CD14-positive monocyte (primary cell): ENCODE results near the gene RTCA. TPM values are rescaled to one million over a fixed set of nuclear protein-coding genes. Genes with fewer than 3 reads are reported as not detected.
"Not testable (repeated sequence)": the region's sequence is repeated elsewhere in the genome, so short reads cannot be mapped to it uniquely, and the experiment has no call there.

Experiments
- DNase-seq, 3 donors: peaks; one replicate each; pipeline ENCODE4 v3.0.0-alpha.2; 2011 to 2022
- H2AFZ ChIP-seq: 2 replicates; pipeline ENCODE4 v1.6.0; 2012; ENCODE audit warnings: mild to moderate bottlenecking, low read depth, low read length, inconsistent platforms; ENCODE audit not compliant: insufficient read depth, poor library complexity, severe bottlenecking
- H3K27ac ChIP-seq, 2 donors: 1 replicate in 1 of 2; 2 replicates in 1 of 2; pipeline ENCODE4 v1.5.1; 2012 to 2013; ENCODE audit warnings: low read length in 2 of 2, control low read depth in 1 of 2, inconsistent platforms in 1 of 2, low read depth in 1 of 2, mild to moderate bottlenecking in 1 of 2
- H3K27me3 ChIP-seq, 2 donors: one replicate each; pipeline versions ENCODE4 v1.6.0 to v1.6.1; 2011 to 2013; ENCODE audit warnings: low read length in 2 of 2; ENCODE audit not compliant: control insufficient read depth in 2 of 2, insufficient read depth in 2 of 2
- H3K36me3 ChIP-seq, 2 donors: replicated peaks in 1 of 2; 1 replicate in 1 of 2; 2 replicates in 1 of 2; pipeline versions ENCODE4 v1.5.1 to v1.6.1; 2012 to 2013; ENCODE audit warnings: low read length in 2 of 2, control low read depth in 1 of 2, inconsistent platforms in 1 of 2, mild to moderate bottlenecking in 1 of 2; ENCODE audit not compliant: insufficient read depth in 2 of 2, control insufficient read depth in 1 of 2
- H3K4me1 ChIP-seq, 2 donors: 1 replicate in 1 of 2; 2 replicates in 1 of 2; pipeline versions ENCODE4 v1.5.1 to v1.6.1; 2012 to 2013; ENCODE audit warnings: low read length in 2 of 2, control low read depth in 1 of 2, inconsistent platforms in 1 of 2, mild to moderate bottlenecking in 1 of 2, moderate library complexity in 1 of 2; ENCODE audit not compliant: insufficient read depth in 2 of 2, control insufficient read depth in 1 of 2
- H3K4me2 ChIP-seq: replicated peaks from 2 replicates; pipeline ENCODE3; 2012; ENCODE audit warnings: low read length, moderate library complexity, mild to moderate bottlenecking; ENCODE audit not compliant: poor library complexity, severe bottlenecking; ENCODE audit errors: extremely low read depth
- H3K4me3 ChIP-seq, 3 experiments: fragments of 200-600 bp in 1 of 3; sonication (generic) in 1 of 3; replicated peaks in 1 of 3; 1 replicate in 2 of 3; 2 replicates in 1 of 3; pipeline ENCODE4 v1.5.1; 2011 to 2013; ENCODE audit warnings: low read length in 3 of 3, mild to moderate bottlenecking in 3 of 3, control low read depth in 2 of 3, low read depth in 2 of 3, inconsistent platforms in 1 of 3, moderate library complexity in 1 of 3
- H3K79me2 ChIP-seq: 2 replicates; pipeline ENCODE4 v1.6.0; 2012; ENCODE audit warnings: mild to moderate bottlenecking, control low read depth, inconsistent platforms, low read length, moderate library complexity; ENCODE audit not compliant: insufficient read depth
- H3K9ac ChIP-seq: 2 replicates; pipeline ENCODE4 v1.6.0; 2017; ENCODE audit warnings: low read length, mild to moderate bottlenecking; ENCODE audit not compliant: insufficient read depth, poor library complexity, severe bottlenecking
- H3K9me3 ChIP-seq, 2 donors: replicated peaks in 1 of 2; 1 replicate in 1 of 2; 2 replicates in 1 of 2; pipeline versions ENCODE4 v1.5.1 to v1.6.1; 2012 to 2013; ENCODE audit warnings: low read length in 2 of 2, control low read depth in 1 of 2; ENCODE audit not compliant: control insufficient read depth in 1 of 2, insufficient read depth in 1 of 2
- H4K20me1 ChIP-seq: 2 replicates; pipeline ENCODE4 v1.6.0; 2012; ENCODE audit warnings: mild to moderate bottlenecking, low read length, control low read depth, moderate library complexity; ENCODE audit not compliant: insufficient read depth
- H3K27ac Mint-ChIP-seq, 7 donors: one replicate each; pipeline ENCODE4 v1.8.0; 2020; ENCODE audit warnings: mild to moderate bottlenecking in 7 of 7, mixed read lengths in 7 of 7, moderate library complexity in 6 of 7, inconsistent platforms in 2 of 7
- H3K27me3 Mint-ChIP-seq, 3 donors: one replicate each; pipeline ENCODE4 v1.8.0; 2021 to 2022; ENCODE audit warnings: low read depth in 3 of 3, mild to moderate bottlenecking in 3 of 3, mixed read lengths in 3 of 3, moderate library complexity in 3 of 3, inconsistent platforms in 1 of 3
- H3K36me3 Mint-ChIP-seq, 2 donors: one replicate each; pipeline ENCODE4 v1.8.0; 2020; ENCODE audit warnings: mixed read lengths in 2 of 2, inconsistent platforms in 1 of 2, mild to moderate bottlenecking in 1 of 2
- H3K4me1 Mint-ChIP-seq: one replicate; pipeline ENCODE4 v1.8.0; 2020; ENCODE audit warnings: mild to moderate bottlenecking, mixed read lengths
- H3K4me3 Mint-ChIP-seq, 2 donors: one replicate each; pipeline ENCODE4 v1.8.0; 2020; ENCODE audit warnings: mild to moderate bottlenecking in 2 of 2, mixed read lengths in 2 of 2, moderate library complexity in 1 of 2
- H3K9me3 Mint-ChIP-seq, 7 donors: one replicate each; pipeline ENCODE4 v1.8.0; 2020 to 2022; ENCODE audit warnings: mixed read lengths in 7 of 7, mild to moderate bottlenecking in 6 of 7, moderate library complexity in 6 of 7, inconsistent platforms in 2 of 7
- CTCF ChIP-seq: fragments of 200-600 bp; IDR thresholded peaks from one replicate; pipeline ENCODE4 v1.8.0; 2022; ENCODE audit warnings: antibody characterized with exemption, mild to moderate bottlenecking
- WGBS: methylation state at CpG from one replicate; pipeline ENCODE4 v1.1.5; 2013; ENCODE audit warnings: missing lambda C conversion rate; ENCODE audit not compliant: insufficient coverage; 5-methylcytosine and 5-hydroxymethylcytosine counted together
- intact Hi-C, 2 donors: fragments of 100-400 bp; cut with micrococcal nuclease; formaldehyde crosslinking; loops; one replicate each; pipeline versions ENCODE4 v1.15.0 to v1.15.1; 2023
- polyA plus RNA-seq, 3 donors: library from polyadenylated mRNA; depleted of rRNA in 1 of 3; unstranded in 2 of 3; stranded (reverse) in 1 of 3; fragments of 300-500 nt in 2 of 3; fragments of >200 nt in 1 of 3; fragmentation: Illumina TruSeq in 2 of 3; gene quantifications; 1 replicate in 2 of 3; 2 replicates in 1 of 3; pipeline ENCODE4 v1.2.3, GENCODE V29; 2012 to 2021

The RTCA gene
- polyA plus RNA-seq, 3 donors, result 11.7 to 18.3 (median 17.9) TPM

GRCh38 chr1:100323419-100324106, 57.5 kb downstream of the RTCA start:
- H3K9me3 ChIP-seq, result peaks cover 0 to 14% of the 10 kb centered on the region in 2 donors
- H3K27me3 ChIP-seq, result no peaks in the 10 kb centered on the region
- H3K9me3 Mint-ChIP-seq, result peaks cover 3 to 17% (median 8%) of the 10 kb centered on the region in 7 donors
- no peaks in the 10 kb centered on the region for H3K4me1 ChIP-seq
- no peaks in the 10 kb centered on the region for H3K4me1 Mint-ChIP-seq
- H3K36me3 Mint-ChIP-seq, result no peaks in the 10 kb centered on the region
- no peak overlapping the region for H3K4me3 Mint-ChIP-seq
- H4K20me1 ChIP-seq, result no peaks in the 10 kb centered on the region
- no peaks in the 10 kb centered on the region for H3K36me3 ChIP-seq
- peak overlapping the region; percentile 37 for H2AFZ ChIP-seq
- no peak overlapping the region for H3K27ac ChIP-seq
- peaks cover 0 to 3% (median 0%) of the 10 kb centered on the region in 3 donors for H3K27me3 Mint-ChIP-seq
- H3K4me2 ChIP-seq, result no peak overlapping the region
- intact Hi-C loops, result no loop called here
- H3K27ac Mint-ChIP-seq, result no peak overlapping the region
- no peaks in the 10 kb centered on the region for H3K79me2 ChIP-seq
- no peak overlapping the region for H3K4me3 ChIP-seq
- WGBS, result 100% methylated on average over 4 of the region's 6 CpGs
- no peak for DNase-seq
- TF ChIP-seq CTCF, result no peak
- H3K9ac ChIP-seq, result no peak overlapping the region

GRCh38 chr1:100325415-100326324, 59.7 kb downstream of the RTCA start:
- H2AFZ ChIP-seq, result no peak overlapping the region
- no peaks in the 10 kb centered on the region for H3K36me3 ChIP-seq
- Mint-ChIP-seq H3K27ac (no peak overlapping the region), H3K4me3 (no peak overlapping the region), H3K36me3 (no peaks in the 10 kb centered on the region), H3K27me3 (peaks cover 0 to 3% (median 0%) of the 10 kb centered on the region in 3 donors), H3K9me3 (peaks cover 2 to 5% (median 3%) of the 10 kb centered on the region in 7 donors), H3K4me1 (no peaks in the 10 kb centered on the region)
- H3K27ac ChIP-seq, result no peak overlapping the region
- no peaks in the 10 kb centered on the region for H3K79me2 ChIP-seq
- H3K9ac ChIP-seq, result no peak overlapping the region
- 92% methylated on average over 2 of the region's 7 CpGs for WGBS
- no peak for DNase-seq
- H3K4me2 ChIP-seq, result no peak overlapping the region
- no peaks in the 10 kb centered on the region for H3K4me1 ChIP-seq
- no peak overlapping the region for H3K4me3 ChIP-seq
- no peaks in the 10 kb centered on the region for H3K9me3 ChIP-seq
- H3K27me3 ChIP-seq, result no peaks in the 10 kb centered on the region
- no peak for TF ChIP-seq CTCF
- H4K20me1 ChIP-seq, result no peaks in the 10 kb centered on the region
- intact Hi-C loops, result no loop called here

- H3K4me1 ChIP-seq, H3K79me2 ChIP-seq, H3K4me2 ChIP-seq, H3K4me1 Mint-ChIP-seq, H3K36me3 Mint-ChIP-seq, H3K4me3 ChIP-seq, H3K9me3 ChIP-seq, H2AFZ ChIP-seq, H4K20me1 ChIP-seq, H3K27ac ChIP-seq, DNase-seq, H3K4me3 Mint-ChIP-seq, H3K9ac ChIP-seq, H3K27ac Mint-ChIP-seq, intact Hi-C loops, H3K27me3 ChIP-seq, H3K9me3 Mint-ChIP-seq, H3K27me3 Mint-ChIP-seq, H3K36me3 ChIP-seq: not testable (repeated sequence)
- no CpG with 5 or more reads among the region's 1 CpG for WGBS
These were observed 60.3 kb downstream of the RTCA start for GRCh38 chr1:100326325-100326670.
